COLO668 (cell line): ENCODE results near the gene WNK1.
"Not testable (repeated sequence)": the region's sequence is repeated elsewhere in the genome, so short reads cannot be mapped to it uniquely, and the experiment has no call there.

ENCODE experiments used
- DNase-seq: peaks from one replicate; lab custom pipeline; 2025; ENCODE audit not compliant: unreplicated experiment; lab: John Stamatoyannopoulos, UW

WNK1 gene

GRCh38 chr12:740921-741320, 11.5 kb upstream of the WNK1 start:
- no peak for DNase-seq

- DNase-seq: no peak
These were observed 2.6 kb upstream of the WNK1 start for GRCh38 chr12:749751-750270.

- no peak for DNase-seq
These were observed 1.8 kb upstream of the WNK1 start for GRCh38 chr12:750366-751191.

GRCh38 chr12:751192-751998, 984 bp upstream of the WNK1 start:
- DNase-seq: peak; percentile 98

GRCh38 chr12:752695-753610, 574 bp downstream of the WNK1 start:
- DNase-seq: peak; percentile 83

GRCh38 chr12:753611-754472, 1.5 kb downstream of the WNK1 start:
- DNase-seq: peak; percentile 66

GRCh38 chr12:754473-754820, 2.1 kb downstream of the WNK1 start:
- no peak for DNase-seq

- DNase-seq: no peak
These were observed 2.6 kb downstream of the WNK1 start for GRCh38 chr12:754851-755562.

- DNase-seq: no peak
These were observed 7.2 kb downstream of the WNK1 start for GRCh38 chr12:759628-760027.

- no peak for DNase-seq
These were observed 8.9 kb downstream of the WNK1 start for GRCh38 chr12:761256-761655.

GRCh38 chr12:765840-766239, 13.5 kb downstream of the WNK1 start:
- no peak for DNase-seq

- DNase-seq: no peak
These were observed 16.1 kb downstream of the WNK1 start for GRCh38 chr12:768434-768833.

GRCh38 chr12:770479-770878, 18.1 kb downstream of the WNK1 start:
- no peak for DNase-seq

- DNase-seq: no peak
These were observed 19.8 kb downstream of the WNK1 start for GRCh38 chr12:772056-772697.

GRCh38 chr12:774051-774614, 21.8 kb downstream of the WNK1 start:
- no peak for DNase-seq

GRCh38 chr12:775973-776771, 23.8 kb downstream of the WNK1 start:
- DNase-seq: not testable (repeated sequence)

GRCh38 chr12:776772-777373, 24.5 kb downstream of the WNK1 start:
- not testable (repeated sequence) for DNase-seq
